GM12875 (cell line): ENCODE data around the gene PLA2G2E.

Experiments used
- H3K4me3 ChIP-seq: one replicate; pipeline ENCODE4 v1.5.1; 2011; ENCODE audit warnings: low read depth, low read length, control low read depth
- TF ChIP-seq, protein P1 (sequence below): IDR thresholded peaks from 2 replicates; pipeline ENCODE4 v1.5.1; 2011; ENCODE audit warnings: low read depth, mild to moderate bottlenecking, control low read depth, inconsistent platforms, low read length, moderate library complexity, borderline replicate concordance; ENCODE audit not compliant: insufficient read depth

Gene PLA2G2E

DNA sequence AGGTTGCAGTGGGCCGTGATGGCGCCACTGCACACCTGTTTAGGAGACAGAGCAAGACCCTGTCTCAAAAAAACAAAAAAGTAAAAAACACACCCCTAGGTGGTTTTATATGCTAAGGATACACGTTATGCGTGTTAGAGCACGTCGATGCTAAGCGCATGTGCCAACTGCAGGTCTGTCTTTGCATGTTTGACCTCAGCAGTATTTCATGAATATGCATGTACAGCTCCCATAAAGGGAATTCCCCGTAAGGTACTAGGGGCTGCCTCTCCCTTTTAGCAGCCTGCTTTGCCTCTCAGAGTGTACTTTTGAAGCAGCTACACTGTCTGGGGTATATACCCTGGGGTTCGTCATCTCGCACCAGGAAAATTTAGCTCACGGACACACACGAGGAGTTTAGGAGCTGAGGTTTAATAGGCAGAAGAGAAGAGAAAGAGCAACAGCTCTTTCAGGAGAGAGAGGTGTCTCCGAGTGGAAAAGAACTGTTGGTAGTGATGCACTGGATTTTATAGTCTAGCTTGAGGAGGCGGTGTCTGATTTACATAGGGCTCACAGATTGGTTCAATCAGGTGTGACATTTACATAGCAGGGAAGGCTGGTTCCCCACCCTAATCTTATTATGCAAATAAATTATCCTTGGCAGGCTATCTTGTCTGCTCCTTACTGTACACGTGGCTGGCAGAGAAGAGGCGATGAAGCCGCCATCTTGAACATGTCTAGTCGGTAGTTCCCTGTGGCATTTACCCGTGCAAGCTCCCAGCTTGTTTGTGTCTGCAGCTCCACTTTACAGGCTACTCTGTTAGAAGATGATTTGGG is 45.4 kb downstream of the PLA2G2E start:
- TF ChIP-seq, protein P1, sequence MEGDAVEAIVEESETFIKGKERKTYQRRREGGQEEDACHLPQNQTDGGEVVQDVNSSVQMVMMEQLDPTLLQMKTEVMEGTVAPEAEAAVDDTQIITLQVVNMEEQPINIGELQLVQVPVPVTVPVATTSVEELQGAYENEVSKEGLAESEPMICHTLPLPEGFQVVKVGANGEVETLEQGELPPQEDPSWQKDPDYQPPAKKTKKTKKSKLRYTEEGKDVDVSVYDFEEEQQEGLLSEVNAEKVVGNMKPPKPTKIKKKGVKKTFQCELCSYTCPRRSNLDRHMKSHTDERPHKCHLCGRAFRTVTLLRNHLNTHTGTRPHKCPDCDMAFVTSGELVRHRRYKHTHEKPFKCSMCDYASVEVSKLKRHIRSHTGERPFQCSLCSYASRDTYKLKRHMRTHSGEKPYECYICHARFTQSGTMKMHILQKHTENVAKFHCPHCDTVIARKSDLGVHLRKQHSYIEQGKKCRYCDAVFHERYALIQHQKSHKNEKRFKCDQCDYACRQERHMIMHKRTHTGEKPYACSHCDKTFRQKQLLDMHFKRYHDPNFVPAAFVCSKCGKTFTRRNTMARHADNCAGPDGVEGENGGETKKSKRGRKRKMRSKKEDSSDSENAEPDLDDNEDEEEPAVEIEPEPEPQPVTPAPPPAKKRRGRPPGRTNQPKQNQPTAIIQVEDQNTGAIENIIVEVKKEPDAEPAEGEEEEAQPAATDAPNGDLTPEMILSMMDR = no peak
- no peak overlapping the region for H3K4me3 ChIP-seq

DNA sequence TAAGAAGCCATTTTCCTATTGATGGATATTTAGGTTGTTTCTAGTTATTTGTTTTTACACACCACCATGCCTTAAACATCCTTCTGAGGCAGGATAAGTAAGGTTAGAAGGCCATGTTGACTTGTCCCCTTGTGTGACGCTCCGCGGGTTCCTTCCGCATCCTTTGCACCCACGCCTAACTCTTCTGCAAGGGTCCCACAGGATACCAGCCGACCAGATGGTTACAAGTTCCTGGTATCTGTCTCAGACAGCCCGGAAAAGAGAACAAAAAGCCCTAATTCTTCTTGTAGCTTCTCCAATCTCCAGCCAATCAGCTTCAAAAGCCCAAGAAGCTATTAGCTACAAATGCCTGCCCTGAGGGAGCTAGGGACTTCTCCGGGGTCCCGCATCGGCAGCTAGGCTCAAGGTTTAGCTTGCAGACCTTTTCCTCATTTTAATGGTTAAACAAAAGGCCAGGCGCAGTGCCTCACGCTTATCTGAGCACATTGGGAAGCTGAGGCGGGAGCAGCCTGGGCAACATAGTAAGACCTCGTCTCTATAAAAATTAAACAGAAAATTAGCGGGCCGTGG is 46.2 kb downstream of the PLA2G2E start:
- H3K4me3 ChIP-seq = no peak overlapping the region
- TF ChIP-seq, protein P1 = no peak

DNA sequence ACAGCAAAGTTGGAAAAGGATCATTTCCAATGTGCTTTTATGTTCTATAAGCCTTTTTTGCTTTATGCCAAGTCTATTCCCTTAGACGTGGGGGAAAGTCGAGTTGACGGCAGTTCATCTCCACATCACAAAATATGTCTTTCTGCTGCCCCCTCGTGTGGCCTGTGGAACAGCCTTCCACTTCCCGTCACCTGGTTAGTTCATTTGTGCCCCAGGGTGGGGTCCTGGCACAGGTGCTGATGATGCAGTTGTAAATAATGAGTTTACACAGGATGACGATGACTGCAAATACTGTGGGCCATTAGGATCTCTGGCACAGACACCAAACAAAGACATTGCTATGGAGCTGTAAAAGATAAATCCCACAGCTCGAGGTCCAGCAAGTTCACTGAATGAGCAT is 51.2 kb downstream of the PLA2G2E start:
- TF ChIP-seq, protein P1 = no peak
- no peak overlapping the region for H3K4me3 ChIP-seq
